GM21367 (cell line): ENCODE results near the gene FBXL17.
"Not testable (repeated sequence)": the region's sequence is repeated elsewhere in the genome, so short reads cannot be mapped to it uniquely, and the experiment has no call there.

Source experiments
- ATAC-seq: cut with Tn5 transposase; IDR thresholded peaks from one replicate; pipeline ENCODE4 v1.9.1; 2021; ENCODE audit not compliant: unreplicated experiment

The FBXL17 gene

GRCh38 chr5:108168915-108169314 lies 213.0 kb downstream of the FBXL17 start:
- no peak for ATAC-seq

- ATAC-seq = no peak
Observed at GRCh38 chr5:108167174-108167573, 214.7 kb downstream of the FBXL17 start.

- ATAC-seq = no peak
Observed at GRCh38 chr5:108164574-108164973, 217.3 kb downstream of the FBXL17 start.

DNA sequence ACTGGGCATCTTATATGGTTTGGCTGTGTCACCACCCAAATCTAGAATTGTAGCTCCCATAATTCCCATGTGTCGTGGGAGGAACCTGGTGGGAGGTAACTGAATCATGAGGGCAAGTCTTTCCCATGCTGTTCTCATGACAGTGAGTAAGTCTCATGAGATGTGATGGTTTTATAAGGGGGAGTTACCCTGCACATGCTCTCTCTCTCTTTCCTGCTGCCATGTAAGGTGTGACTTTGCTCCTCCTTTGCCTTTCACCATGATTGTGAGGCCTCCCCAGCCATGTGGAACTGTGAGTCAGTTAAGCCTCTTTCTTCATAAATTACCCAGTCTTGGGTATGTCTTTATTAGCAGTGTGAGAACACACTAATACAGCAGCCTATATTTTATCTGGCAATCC lies 229.0 kb downstream of the FBXL17 start:
- ATAC-seq = not testable (repeated sequence)

DNA sequence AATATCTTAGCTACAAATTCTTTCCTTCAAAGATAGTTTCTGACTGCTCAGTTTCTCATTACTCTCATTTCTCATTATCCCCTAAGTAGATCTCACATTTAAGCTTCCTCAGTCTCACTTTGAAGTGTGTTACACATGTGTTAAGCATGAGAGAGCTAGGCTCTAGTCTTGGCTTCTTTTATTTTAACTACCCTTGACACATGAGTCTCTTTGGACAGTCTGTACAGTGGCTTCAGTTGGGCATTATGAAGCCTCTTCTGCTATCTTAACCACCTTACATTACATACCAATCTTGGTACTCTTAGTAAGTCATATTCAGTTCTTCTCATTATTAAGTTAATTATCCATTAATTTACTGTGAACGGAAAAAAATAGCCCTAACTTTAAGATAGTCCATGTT lies 232.5 kb downstream of the FBXL17 start:
- ATAC-seq = no peak

DNA sequence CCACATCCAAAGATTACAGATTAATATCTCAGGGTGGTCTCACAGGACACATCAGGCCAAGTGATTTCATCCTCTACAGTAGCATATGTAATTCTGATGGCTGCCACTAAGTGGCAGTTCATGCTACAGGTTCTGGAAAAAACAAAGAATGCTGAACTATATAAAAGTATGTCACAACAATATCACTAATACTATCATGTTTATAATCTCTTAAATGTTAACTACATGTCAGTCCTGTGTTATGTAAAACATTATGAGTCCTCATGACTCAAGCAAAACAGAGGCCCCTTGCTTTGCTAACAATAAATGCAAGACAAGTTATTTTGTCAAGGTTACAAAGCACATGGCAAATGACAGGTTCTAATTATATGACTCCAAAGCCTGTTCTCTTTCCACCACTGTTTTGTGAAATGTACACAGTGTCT lies 233.2 kb downstream of the FBXL17 start:
- peak; percentile 83 for ATAC-seq

DNA sequence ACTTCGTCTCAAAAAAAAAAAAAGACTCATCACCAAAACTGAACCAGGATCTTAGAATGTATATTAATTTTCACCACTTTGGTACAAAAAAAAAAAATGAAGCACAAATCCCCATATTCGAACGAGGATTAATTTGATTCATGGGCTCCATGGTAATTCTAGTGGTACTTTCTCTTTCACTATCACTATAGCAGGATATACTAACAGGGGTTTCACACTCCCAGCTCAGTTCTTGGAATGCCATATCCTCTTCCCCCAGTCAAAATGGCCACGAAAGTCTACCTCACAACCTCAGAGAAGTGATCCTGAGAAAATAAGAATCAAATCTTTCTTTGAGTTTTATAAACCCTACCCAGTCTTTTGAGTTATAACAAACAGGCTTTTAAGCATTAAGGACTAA lies 235.7 kb downstream of the FBXL17 start:
- no peak for ATAC-seq

DNA sequence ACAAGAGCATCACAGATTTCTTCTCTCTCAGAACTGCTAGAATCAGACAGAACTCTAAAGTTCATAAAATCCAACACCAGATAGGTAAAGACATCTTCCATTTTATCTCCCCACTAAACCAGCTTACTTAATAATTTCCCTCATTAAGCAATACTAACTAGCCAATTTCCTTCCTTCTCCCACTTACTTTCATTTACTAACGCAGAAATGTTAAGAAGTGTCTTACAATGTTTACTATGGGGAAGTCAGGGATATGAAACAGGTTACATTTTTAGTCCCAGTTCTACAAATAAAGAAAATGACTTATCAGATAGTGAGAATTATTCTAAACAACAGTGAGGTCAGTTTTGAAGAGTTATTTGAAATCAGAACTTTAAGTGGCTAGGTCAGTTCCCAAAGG lies 236.5 kb downstream of the FBXL17 start:
- no peak for ATAC-seq

GRCh38 chr5:108144332-108144731 lies 237.6 kb downstream of the FBXL17 start:
- no peak for ATAC-seq

DNA sequence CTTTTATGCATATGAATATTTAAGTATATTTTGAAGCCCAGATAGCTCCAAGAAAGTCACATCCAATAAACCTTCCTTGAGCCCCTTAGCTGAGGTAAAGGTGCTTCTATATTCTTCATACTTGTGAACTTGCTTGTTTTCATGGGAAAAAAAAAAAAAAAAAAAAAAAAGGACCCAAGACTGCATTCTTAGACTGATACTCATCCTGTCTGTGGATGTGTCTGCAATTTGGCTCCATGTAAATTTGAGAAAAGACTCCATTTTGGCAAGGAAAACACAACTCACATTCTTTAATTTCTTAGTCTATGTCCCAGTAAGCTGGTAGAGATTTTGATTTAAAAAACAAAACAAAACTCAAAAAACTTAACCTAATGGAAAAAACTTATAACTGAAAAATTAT lies 238.3 kb downstream of the FBXL17 start:
- ATAC-seq = no peak

GRCh38 chr5:108141676-108142075 lies 240.2 kb downstream of the FBXL17 start:
- ATAC-seq = no peak

- no peak for ATAC-seq
Observed at GRCh38 chr5:108136493-108136892, 245.4 kb downstream of the FBXL17 start.

GRCh38 chr5:108129129-108129528 lies 252.8 kb downstream of the FBXL17 start:
- no peak for ATAC-seq

- no peak for ATAC-seq
Observed at GRCh38 chr5:108125771-108126511, 256.0 kb downstream of the FBXL17 start.

DNA sequence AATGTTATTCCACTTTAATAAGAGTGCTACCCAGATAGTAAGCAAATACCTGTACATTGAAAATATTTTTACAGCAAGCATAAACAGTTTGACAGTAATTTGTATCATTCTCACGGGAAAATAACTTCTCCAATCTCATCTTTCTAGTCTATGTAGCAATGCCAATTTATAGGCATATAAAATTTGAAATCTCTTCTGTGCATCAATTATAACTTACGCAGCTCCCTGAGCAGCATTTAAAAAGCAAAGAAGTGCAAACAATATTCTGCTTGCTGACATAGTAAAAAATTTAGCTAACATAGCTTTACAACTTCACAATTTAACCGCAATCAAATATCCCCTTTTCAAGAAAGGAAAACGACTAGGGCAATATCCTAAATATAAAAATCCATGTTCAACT lies 257.3 kb downstream of the FBXL17 start:
- no peak for ATAC-seq

GRCh38 chr5:108122702-108123101 lies 259.2 kb downstream of the FBXL17 start:
- ATAC-seq = no peak

DNA sequence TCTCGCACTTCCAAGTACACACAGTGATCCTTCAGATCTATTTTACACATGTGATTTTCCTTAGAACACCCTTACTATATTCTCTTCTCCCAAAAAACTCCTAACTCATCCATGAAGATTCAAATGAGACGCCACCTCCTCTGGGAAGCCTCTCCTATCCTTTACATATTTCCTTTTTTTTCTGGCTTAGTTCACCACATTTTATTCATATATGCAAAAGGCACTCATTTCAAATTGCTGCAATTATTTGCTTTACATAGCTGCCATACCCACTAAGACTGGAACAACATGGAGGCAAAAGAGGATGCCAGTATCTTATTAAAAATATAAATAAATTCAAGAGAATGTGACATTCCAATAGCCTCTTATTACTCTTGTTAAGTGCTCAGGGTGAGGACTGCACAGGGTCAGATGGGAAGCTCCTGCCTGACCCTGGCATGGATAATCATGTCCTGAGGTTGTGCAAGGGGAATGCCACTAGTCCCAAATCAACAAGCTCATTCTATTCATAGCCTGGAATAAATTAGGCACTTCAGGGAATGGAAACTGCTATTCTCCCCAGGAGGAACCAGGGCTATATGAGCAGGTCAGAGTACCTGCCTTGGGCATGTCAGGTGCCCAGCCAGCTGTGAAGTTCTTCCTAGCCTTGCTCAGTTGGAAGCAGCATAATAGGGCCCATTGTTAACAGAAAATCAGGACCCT lies 262.9 kb downstream of the FBXL17 start:
- no peak for ATAC-seq

- no peak for ATAC-seq
Observed at GRCh38 chr5:108115673-108116072, 266.2 kb downstream of the FBXL17 start.

DNA sequence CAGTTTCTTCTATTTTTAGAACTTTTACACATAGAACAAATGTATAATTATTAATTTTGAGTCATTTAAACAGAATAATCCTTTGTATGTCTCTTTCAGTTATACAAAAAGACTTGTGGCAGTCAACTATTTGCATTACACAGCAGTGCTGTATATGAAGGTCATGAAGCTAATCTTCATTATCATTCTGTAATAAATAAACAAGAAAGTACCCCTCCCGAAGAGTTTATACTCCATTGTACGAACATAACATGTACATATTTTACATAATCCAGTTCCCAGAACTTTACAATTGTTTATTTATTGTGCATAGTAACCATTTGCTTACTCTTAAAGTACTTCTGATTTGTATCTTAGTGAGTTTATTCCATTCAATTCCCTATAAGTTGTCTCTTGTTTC lies 267.9 kb downstream of the FBXL17 start:
- no peak for ATAC-seq

- ATAC-seq = no peak
Observed at GRCh38 chr5:108111736-108112135, 270.2 kb downstream of the FBXL17 start.

DNA sequence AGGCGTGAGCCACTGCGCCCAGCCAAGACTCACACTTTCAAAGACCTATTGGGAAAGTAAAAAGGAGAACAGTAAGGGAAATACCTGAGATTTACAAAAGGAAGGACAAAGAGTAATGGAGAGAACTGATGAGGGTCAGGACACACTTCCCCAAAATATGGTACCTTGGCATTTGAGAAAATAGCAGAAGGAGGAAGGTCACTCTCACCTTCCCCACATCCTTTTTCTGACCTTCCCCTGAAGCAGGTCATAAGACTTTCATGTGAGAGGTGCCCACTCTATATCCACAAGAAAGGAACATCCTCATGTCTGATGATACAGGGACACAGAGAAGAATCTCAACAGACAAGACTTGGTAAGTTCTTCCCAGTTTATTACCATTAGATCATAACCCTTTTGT lies 272.8 kb downstream of the FBXL17 start:
- no peak for ATAC-seq

DNA sequence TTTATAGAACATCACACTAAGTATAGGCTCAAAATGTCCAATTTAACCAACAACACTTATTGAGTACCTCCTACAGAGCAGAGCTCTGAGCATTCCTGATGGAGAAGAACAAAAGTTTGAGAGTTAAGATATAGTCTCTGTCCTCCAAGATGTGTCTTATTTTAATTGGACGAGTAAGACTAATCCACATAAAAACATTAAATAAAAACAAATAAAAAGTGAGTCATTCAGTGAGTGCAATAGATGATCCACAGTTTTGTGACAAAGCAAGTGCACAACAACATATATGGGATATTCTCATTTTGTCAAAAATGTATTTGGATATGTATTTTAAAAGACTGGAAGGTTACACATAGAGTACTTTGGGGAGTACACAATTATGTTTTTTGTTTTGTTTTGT lies 277.4 kb downstream of the FBXL17 start:
- ATAC-seq = no peak

DNA sequence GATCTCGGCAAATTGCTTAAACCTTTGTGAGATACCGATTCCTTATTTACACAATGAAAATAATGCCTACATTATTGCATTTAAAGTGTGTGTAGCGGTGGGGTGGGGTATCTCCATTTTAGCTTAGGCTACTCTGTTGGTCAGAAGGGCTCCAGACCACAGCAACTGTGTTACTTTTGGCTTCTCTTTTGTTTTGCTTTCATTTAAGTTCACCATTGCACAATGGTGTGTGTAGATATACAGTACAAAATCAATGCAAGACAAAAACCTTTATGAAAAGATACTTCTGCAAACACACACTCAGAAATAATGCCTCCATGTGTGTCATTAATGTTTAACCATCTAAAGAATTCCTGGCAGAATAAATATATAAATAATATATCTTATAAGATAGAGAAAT lies 279.4 kb downstream of the FBXL17 start:
- ATAC-seq = no peak
